SK-N-DZ (cell line): ENCODE results near the gene SPATA20.
A peak's percentile ranks its signal among the peaks of the same experiment; 100 is the strongest.

ENCODE experiments used
- DNase-seq: peaks from one replicate; pipeline ENCODE4 v3.0.0-alpha.2; 2015; ENCODE audit warnings: low spot score

Gene SPATA20

GRCh38 chr17:50539762-50540559, 7.0 kb upstream of the SPATA20 start:
- DNase-seq: no peak

DNA sequence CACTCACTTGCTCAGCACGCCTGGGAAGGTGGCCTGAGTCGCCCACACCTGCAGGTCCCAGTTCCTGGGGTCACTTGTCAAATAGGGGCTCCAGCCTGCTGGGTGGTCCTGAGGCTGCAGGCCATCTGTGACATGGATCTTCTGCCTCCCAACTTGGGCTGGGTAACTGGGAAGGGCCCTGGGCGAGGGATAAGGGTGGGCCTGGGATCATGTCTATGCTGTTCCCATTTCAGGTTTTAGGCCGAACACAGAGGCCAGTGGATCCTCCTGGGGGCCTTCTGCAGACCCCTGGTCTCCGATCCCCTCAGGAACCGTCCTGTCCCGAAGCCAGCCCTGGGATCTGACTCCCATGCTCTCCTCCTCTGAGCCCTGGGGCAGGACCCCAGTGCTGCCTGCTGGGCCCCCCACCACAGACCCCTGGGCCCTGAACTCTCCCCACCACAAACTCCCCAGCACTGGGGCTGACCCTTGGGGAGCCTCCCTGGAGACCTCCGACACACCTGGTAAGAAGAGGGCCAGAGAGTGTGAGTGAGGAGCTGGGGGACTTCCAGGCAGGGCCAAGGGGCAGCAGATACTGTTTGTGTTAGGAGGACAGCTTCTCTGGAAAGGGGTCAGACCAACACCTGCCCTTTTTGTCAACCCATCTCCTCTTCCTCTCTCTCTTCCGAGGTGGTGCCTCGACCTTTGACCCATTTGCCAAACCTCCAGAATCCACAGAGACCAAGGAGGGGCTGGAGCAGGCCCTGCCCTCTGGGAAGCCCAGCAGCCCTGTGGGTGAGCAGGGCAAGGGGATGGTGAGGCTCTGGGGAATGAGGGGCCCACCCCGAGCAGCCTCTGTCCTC, 6.2 kb upstream of the SPATA20 start:
- DNase-seq: no peak

- no peak for DNase-seq
These were observed 5.6 kb upstream of the SPATA20 start for GRCh38 chr17:50541402-50541715.

DNA sequence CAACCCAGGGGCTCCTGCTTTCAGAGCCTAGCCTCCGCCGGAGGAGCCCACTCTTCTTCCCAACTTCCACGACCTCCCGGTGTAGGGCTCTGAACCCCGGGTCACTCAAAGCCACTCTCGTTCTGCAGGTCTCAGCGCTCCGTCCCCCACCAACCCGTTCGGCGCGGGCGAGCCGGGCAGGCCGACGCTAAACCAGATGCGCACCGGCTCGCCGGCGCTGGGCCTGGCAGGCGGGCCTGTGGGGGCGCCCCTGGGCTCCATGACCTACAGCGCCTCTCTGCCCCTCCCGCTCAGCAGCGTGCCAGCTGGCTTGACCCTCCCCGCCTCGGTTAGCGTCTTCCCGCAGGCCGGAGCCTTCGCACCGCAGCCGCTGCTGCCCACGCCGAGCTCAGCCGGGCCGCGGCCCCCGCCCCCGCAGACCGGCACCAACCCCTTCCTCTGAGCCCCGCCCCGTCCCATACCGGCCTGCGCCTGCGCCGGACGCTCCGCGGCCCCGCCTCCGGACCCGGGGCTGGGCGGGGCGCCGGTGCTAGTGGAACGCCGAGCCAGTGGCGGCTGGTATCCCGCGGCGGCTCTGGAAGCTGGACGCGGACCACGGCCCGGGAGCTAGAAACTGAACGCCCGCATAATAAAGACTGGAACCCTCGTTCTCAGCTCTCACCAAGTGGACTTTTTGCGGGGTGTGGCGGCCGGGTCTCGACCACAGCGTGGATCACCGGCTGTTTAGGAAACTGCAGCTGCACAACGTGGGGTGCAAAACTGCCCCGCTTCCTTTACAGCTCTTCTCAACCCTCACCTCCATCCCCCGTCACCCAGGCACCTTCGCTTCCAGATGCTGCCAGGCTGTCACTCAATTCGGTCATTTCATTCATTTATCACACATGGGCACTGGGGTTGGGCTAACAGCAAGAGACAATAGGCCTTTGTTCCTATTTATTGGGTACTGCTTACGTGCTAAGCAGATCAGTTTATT, 5.0 kb upstream of the SPATA20 start:
- peak; percentile 73 for DNase-seq

GRCh38 chr17:50542795-50543774, 3.9 kb upstream of the SPATA20 start:
- DNase-seq: no peak

GRCh38 chr17:50544516-50544915, 2.5 kb upstream of the SPATA20 start:
- DNase-seq: no peak

DNA sequence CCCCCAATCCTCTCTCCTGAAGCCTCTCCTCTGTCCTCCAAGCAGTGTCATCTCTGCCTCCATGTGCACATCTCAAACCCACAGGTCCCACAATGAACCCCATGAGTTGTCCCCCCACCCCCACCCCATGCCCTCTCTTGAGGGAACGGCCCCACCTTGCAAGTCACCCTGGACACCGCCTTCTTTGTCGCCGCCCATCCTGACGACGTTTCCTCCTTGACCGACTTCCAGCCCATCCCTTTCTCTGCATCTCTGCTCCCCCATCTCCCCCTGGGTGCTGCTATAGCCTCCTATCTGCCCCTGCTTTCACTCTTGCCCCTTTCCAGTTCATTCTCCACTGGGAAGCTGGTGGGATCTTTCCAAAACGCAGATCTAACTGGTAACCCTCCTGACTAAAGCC, 1.7 kb upstream of the SPATA20 start:
- no peak for DNase-seq

DNA sequence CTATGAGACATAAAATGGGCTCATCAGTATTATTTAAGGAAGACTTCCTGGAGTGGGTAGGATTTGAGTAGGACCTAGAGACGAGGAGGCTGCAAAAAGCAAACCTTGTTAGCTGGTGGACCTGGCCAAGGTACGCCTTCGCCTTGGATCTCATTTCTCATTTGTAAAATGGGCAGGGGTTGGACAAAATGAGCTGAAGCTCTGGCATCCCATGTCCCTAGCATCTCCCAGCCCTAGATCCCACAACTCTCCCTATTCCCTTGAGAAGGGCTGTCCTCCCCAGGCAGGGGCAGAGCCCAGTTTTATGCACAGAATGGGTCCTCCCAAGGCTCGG, 306 bp upstream of the SPATA20 start:
- no peak for DNase-seq

- DNase-seq: no peak
These were observed 736 bp downstream of the SPATA20 start for GRCh38 chr17:50547736-50548083.

- DNase-seq: no peak
These were observed 1.9 kb downstream of the SPATA20 start for GRCh38 chr17:50548831-50549230.

GRCh38 chr17:50549256-50549941, 2.4 kb downstream of the SPATA20 start:
- no peak for DNase-seq

GRCh38 chr17:50549969-50550368, 3.0 kb downstream of the SPATA20 start:
- DNase-seq: no peak

GRCh38 chr17:50550661-50551432, 3.9 kb downstream of the SPATA20 start:
- peak; percentile 85 for DNase-seq

- DNase-seq: no peak
These were observed 4.5 kb downstream of the SPATA20 start for GRCh38 chr17:50551433-50551815.

GRCh38 chr17:50551884-50552283, 4.9 kb downstream of the SPATA20 start:
- no peak for DNase-seq

- no peak for DNase-seq
These were observed 7.2 kb downstream of the SPATA20 start for GRCh38 chr17:50554201-50554600.

GRCh38 chr17:50556803-50557202, 9.8 kb downstream of the SPATA20 start:
- DNase-seq: no peak

GRCh38 chr17:50557630-50558029, 10.7 kb downstream of the SPATA20 start:
- no peak for DNase-seq

DNA sequence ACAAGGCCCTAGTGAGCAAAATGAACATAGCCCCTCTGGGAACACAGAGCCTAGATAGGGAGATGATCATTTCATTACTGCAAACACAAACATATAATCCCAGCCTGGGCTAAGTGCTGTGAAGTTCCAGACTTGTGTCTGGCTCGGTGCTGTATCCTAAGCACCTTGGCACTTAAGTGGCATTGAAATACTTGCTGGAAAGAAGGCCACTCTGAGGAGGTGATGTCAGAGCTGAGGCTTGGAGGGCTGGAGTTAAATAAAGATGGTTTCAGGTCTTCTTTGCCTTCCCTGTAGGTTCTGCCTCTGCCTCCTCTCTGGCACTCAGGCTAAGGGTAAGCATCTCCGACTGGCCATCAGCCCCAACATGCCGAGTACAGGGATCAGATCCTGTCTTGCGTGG, 11.1 kb downstream of the SPATA20 start:
- no peak for DNase-seq

DNA sequence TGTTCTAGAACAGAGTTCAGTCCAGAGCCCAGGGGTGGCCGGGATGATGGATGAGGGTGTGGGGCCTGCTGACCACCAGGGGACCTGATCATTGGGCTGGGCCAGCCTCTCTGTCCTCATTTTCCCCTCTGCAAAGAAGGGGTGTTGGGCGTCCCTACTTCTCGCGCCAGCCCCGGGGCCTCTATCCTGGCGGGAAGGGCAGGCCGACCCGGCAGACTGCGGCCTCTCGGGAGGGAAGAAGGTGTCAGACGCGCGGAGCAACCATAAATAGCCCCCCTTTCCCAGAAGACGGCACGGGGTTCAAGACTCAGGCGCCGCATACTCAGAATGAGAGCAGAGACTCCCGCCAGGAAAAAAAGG, 11.6 kb downstream of the SPATA20 start:
- no peak for DNase-seq
